Naive B cell (primary cell): Measurements from ENCODE around the gene ADCY3. TPM values are rescaled to one million over a fixed set of nuclear protein-coding genes. Genes with fewer than 3 reads are reported as not detected.

Source experiments
- ATAC-seq, 2 donors: fragments of 150-1000 bp; cut with Tn5 transposase; 2 replicates each; pipeline ENCODE4 v1.10.0; 2021; ENCODE audit warnings: low read depth in 2 of 2, mild to moderate bottlenecking in 2 of 2, moderate library complexity in 2 of 2
- DNase-seq: peaks from one replicate; pipeline ENCODE4 v3.0.0; 2022
- H3K27ac Mint-ChIP-seq, 6 donors: one replicate each; pipeline ENCODE4 v1.8.0; 2020 to 2022; ENCODE audit warnings: mild to moderate bottlenecking in 6 of 6, mixed read lengths in 6 of 6, moderate library complexity in 5 of 6, inconsistent platforms in 2 of 6
- H3K27me3 Mint-ChIP-seq, 3 donors: one replicate each; pipeline ENCODE4 v1.8.0; 2021 to 2022; ENCODE audit warnings: mixed read lengths in 3 of 3, mild to moderate bottlenecking in 1 of 3
- H3K36me3 Mint-ChIP-seq, 2 donors: one replicate each; pipeline ENCODE4 v1.8.0; 2020 to 2022; ENCODE audit warnings: mixed read lengths in 2 of 2, inconsistent platforms in 1 of 2, mild to moderate bottlenecking in 1 of 2
- H3K4me1 Mint-ChIP-seq, 3 donors: one replicate each; pipeline ENCODE4 v1.8.0; 2020 to 2022; ENCODE audit warnings: mixed read lengths in 3 of 3, inconsistent platforms in 1 of 3, mild to moderate bottlenecking in 1 of 3, moderate library complexity in 1 of 3
- H3K4me3 Mint-ChIP-seq, 8 donors: one replicate each; pipeline ENCODE4 v1.8.0; 2020 to 2022; ENCODE audit warnings: mild to moderate bottlenecking in 8 of 8, mixed read lengths in 8 of 8, moderate library complexity in 8 of 8, inconsistent platforms in 2 of 8
- H3K9me3 Mint-ChIP-seq, 7 donors: one replicate each; pipeline ENCODE4 v1.8.0; 2020 to 2022; ENCODE audit warnings: mixed read lengths in 7 of 7, mild to moderate bottlenecking in 5 of 7, inconsistent platforms in 2 of 7, moderate library complexity in 1 of 7
- polyA plus RNA-seq, 6 donors: library from polyadenylated mRNA; unstranded; fragments of 300-500 nt; fragmentation: Illumina TruSeq; gene quantifications; one replicate each; pipeline ENCODE4 v1.2.3, GENCODE V29; 2021; ENCODE audit warnings: low read depth in 6 of 6

ADCY3 gene
- polyA plus RNA-seq, 6 donors from 2014 or later, result 13.3 to 29.8 (median 20.7) TPM

- H3K27ac Mint-ChIP-seq, result peak overlapping the region in 2 of 6 donors; percentile 13 to 54
- no peaks in the 10 kb centered on the region for H3K4me1 Mint-ChIP-seq
- peaks cover 7 to 12% of the 10 kb centered on the region in 2 donors for H3K36me3 Mint-ChIP-seq
- H3K4me3 Mint-ChIP-seq, result no peak overlapping the region
- no peak for DNase-seq
- H3K9me3 Mint-ChIP-seq, result no peaks in the 10 kb centered on the region
- no peaks in the 10 kb centered on the region for H3K27me3 Mint-ChIP-seq
- no peak for ATAC-seq
Measured at GRCh38 chr2:24943427-24944053, 23.5 kb upstream of the ADCY3 start.

GRCh38 chr2:24939353-24939752 is 19.3 kb upstream of the ADCY3 start:
- DNase-seq (no peak), ATAC-seq (no peak)
- Mint-ChIP-seq H3K9me3 (no peaks in the 10 kb centered on the region), H3K4me3 (no peak overlapping the region), H3K27me3 (no peaks in the 10 kb centered on the region), H3K4me1 (no peaks in the 10 kb centered on the region), H3K36me3 (no peaks in the 10 kb centered on the region), H3K27ac (no peak overlapping the region)

GRCh38 chr2:24937236-24937635 is 17.2 kb upstream of the ADCY3 start:
- no peak for ATAC-seq

GRCh38 chr2:24935145-24935544 is 15.1 kb upstream of the ADCY3 start:
- no peak overlapping the region for H3K4me3 Mint-ChIP-seq
- ATAC-seq, result no peak
- H3K27ac Mint-ChIP-seq, result no peak overlapping the region
- H3K9me3 Mint-ChIP-seq, result no peaks in the 10 kb centered on the region
- H3K27me3 Mint-ChIP-seq, result no peaks in the 10 kb centered on the region
- peaks cover 0 to 7% (median 6%) of the 10 kb centered on the region in 3 donors for H3K4me1 Mint-ChIP-seq
- H3K36me3 Mint-ChIP-seq, result no peaks in the 10 kb centered on the region
- DNase-seq, result no peak

More at GRCh38 chr2:24937236-24937635, 17.2 kb upstream of the ADCY3 start:
- Mint-ChIP-seq H3K36me3 (no peaks in the 10 kb centered on the region), H3K9me3 (no peaks in the 10 kb centered on the region), H3K4me3 (no peak overlapping the region), H3K4me1 (no peaks in the 10 kb centered on the region), H3K27me3 (no peaks in the 10 kb centered on the region), H3K27ac (peak overlapping the region in 1 of 6 donors; percentile 56)
- DNase-seq, result no peak

- H3K27ac Mint-ChIP-seq, result no peak overlapping the region
- ATAC-seq (no peak), DNase-seq (no peak)
- H3K4me1 Mint-ChIP-seq, result peaks cover 0 to 7% (median 6%) of the 10 kb centered on the region in 3 donors
- no peaks in the 10 kb centered on the region for H3K27me3 Mint-ChIP-seq
- no peaks in the 10 kb centered on the region for H3K9me3 Mint-ChIP-seq
- H3K4me3 Mint-ChIP-seq, result peak overlapping the region in 1 of 8 donors; percentile 30
- no peaks in the 10 kb centered on the region for H3K36me3 Mint-ChIP-seq
Measured at GRCh38 chr2:24932715-24933114, 12.7 kb upstream of the ADCY3 start.

GRCh38 chr2:24930768-24931167 is 10.7 kb upstream of the ADCY3 start:
- no peaks in the 10 kb centered on the region for H3K36me3 Mint-ChIP-seq
- DNase-seq (no peak), ATAC-seq (no peak)
- H3K9me3 Mint-ChIP-seq, result no peaks in the 10 kb centered on the region
- H3K27ac Mint-ChIP-seq, result peak overlapping the region in 2 of 6 donors; percentile 40 to 53
- no peak overlapping the region for H3K4me3 Mint-ChIP-seq
- H3K4me1 Mint-ChIP-seq, result peaks cover 7 to 13% (median 8%) of the 10 kb centered on the region in 3 donors
- H3K27me3 Mint-ChIP-seq, result peaks cover 0 to 3% (median 0%) of the 10 kb centered on the region in 3 donors

- no peak for ATAC-seq
- no peaks in the 10 kb centered on the region for H3K36me3 Mint-ChIP-seq
- H3K27me3 Mint-ChIP-seq, result peaks cover 0 to 3% (median 2%) of the 10 kb centered on the region in 3 donors
- no peak for DNase-seq
- H3K9me3 Mint-ChIP-seq, result no peaks in the 10 kb centered on the region
- H3K27ac Mint-ChIP-seq, result no peak overlapping the region
- peaks cover 7 to 13% (median 8%) of the 10 kb centered on the region in 3 donors for H3K4me1 Mint-ChIP-seq
- H3K4me3 Mint-ChIP-seq, result no peak overlapping the region
Measured at GRCh38 chr2:24929230-24929629, 9.2 kb upstream of the ADCY3 start.

- Mint-ChIP-seq H3K4me1 (peaks cover 7 to 13% (median 8%) of the 10 kb centered on the region in 3 donors), H3K4me3 (no peak overlapping the region), H3K9me3 (no peaks in the 10 kb centered on the region), H3K27me3 (peaks cover 0 to 11% (median 8%) of the 10 kb centered on the region in 3 donors), H3K27ac (peak overlapping the region in 1 of 6 donors; percentile 5), H3K36me3 (no peaks in the 10 kb centered on the region)
- ATAC-seq, result no peak
- DNase-seq, result no peak
Measured at GRCh38 chr2:24928036-24928435, 8.0 kb upstream of the ADCY3 start.

GRCh38 chr2:24926602-24927252 is 6.7 kb upstream of the ADCY3 start:
- peaks cover 0 to 11% (median 8%) of the 10 kb centered on the region in 3 donors for H3K27me3 Mint-ChIP-seq
- DNase-seq (no peak), ATAC-seq (peak; percentile 41 to 43)
- no peaks in the 10 kb centered on the region for H3K9me3 Mint-ChIP-seq
- no peaks in the 10 kb centered on the region for H3K36me3 Mint-ChIP-seq
- peak overlapping the region in 6 of 8 donors; percentile 37 to 75 (median 64) for H3K4me3 Mint-ChIP-seq
- peaks cover 7 to 13% (median 8%) of the 10 kb centered on the region in 3 donors for H3K4me1 Mint-ChIP-seq
- no peak overlapping the region for H3K27ac Mint-ChIP-seq

GRCh38 chr2:24926220-24926601 is 6.2 kb upstream of the ADCY3 start:
- no peak for DNase-seq
- Mint-ChIP-seq H3K36me3 (no peaks in the 10 kb centered on the region), H3K9me3 (no peaks in the 10 kb centered on the region), H3K4me3 (peak overlapping the region in 2 of 8 donors; percentile 62 to 75), H3K27ac (no peak overlapping the region), H3K27me3 (peaks cover 0 to 11% (median 8%) of the 10 kb centered on the region in 3 donors), H3K4me1 (peaks cover 7 to 13% (median 9%) of the 10 kb centered on the region in 3 donors)
- ATAC-seq, result no peak

- Mint-ChIP-seq H3K4me3 (no peak overlapping the region), H3K27me3 (peaks cover 0 to 11% (median 11%) of the 10 kb centered on the region in 3 donors), H3K27ac (no peak overlapping the region), H3K4me1 (peaks cover 3 to 13% (median 13%) of the 10 kb centered on the region in 3 donors), H3K9me3 (no peaks in the 10 kb centered on the region), H3K36me3 (no peaks in the 10 kb centered on the region)
- DNase-seq (no peak), ATAC-seq (no peak)
Measured at GRCh38 chr2:24925815-24926214, 5.8 kb upstream of the ADCY3 start.

- DNase-seq (no peak), ATAC-seq (no peak)
- H3K4me3 Mint-ChIP-seq, result no peak overlapping the region
- H3K27me3 Mint-ChIP-seq, result peaks cover 0 to 14% (median 11%) of the 10 kb centered on the region in 3 donors
- H3K9me3 Mint-ChIP-seq, result no peaks in the 10 kb centered on the region
- H3K4me1 Mint-ChIP-seq, result peaks cover 0 to 15% (median 13%) of the 10 kb centered on the region in 3 donors
- H3K27ac Mint-ChIP-seq, result no peak overlapping the region
- no peaks in the 10 kb centered on the region for H3K36me3 Mint-ChIP-seq
Measured at GRCh38 chr2:24924732-24925131, 4.7 kb upstream of the ADCY3 start.

- Mint-ChIP-seq H3K4me1 (peaks cover 2 to 16% (median 15%) of the 10 kb centered on the region in 3 donors), H3K4me3 (no peak overlapping the region)
Measured at GRCh38 chr2:24924266-24924665, 4.2 kb upstream of the ADCY3 start.

GRCh38 chr2:24923106-24923505 is 3.1 kb upstream of the ADCY3 start:
- peaks cover 0 to 14% (median 11%) of the 10 kb centered on the region in 3 donors for H3K27me3 Mint-ChIP-seq
- ATAC-seq (no peak), DNase-seq (no peak)
- H3K36me3 Mint-ChIP-seq, result no peaks in the 10 kb centered on the region
- no peaks in the 10 kb centered on the region for H3K9me3 Mint-ChIP-seq
- peaks cover 9 to 20% (median 17%) of the 10 kb centered on the region in 3 donors for H3K4me1 Mint-ChIP-seq
- no peak overlapping the region for H3K27ac Mint-ChIP-seq
- H3K4me3 Mint-ChIP-seq, result peak overlapping the region in 1 of 8 donors; percentile 9

More at GRCh38 chr2:24924266-24924665, 4.2 kb upstream of the ADCY3 start:
- Mint-ChIP-seq H3K27ac (no peak overlapping the region), H3K27me3 (peaks cover 0 to 14% (median 11%) of the 10 kb centered on the region in 3 donors), H3K36me3 (no peaks in the 10 kb centered on the region), H3K9me3 (no peaks in the 10 kb centered on the region)
- ATAC-seq (no peak), DNase-seq (no peak)
